ENCODE data around the gene CARM1. TPM values are rescaled to one million over a fixed set of nuclear protein-coding genes. Genes with fewer than 3 reads are reported as not detected.
A peak's percentile ranks its signal among the peaks of the same experiment; 100 is the strongest.

The CARM1 gene
- total RNA-seq, 2 donors from 2014 or later: 53.3 to 75.9 TPM

GRCh38 chr19:10964903-10965302 lies 93.5 kb downstream of the CARM1 start:
- H3K27ac ChIP-seq: no peak overlapping the region
- H3K4me1 ChIP-seq: peaks cover 9% of the 10 kb centered on the region
- no peaks in the 10 kb centered on the region for H3K27me3 ChIP-seq
- H3K36me3 ChIP-seq: no peaks in the 10 kb centered on the region
- H3K4me3 ChIP-seq: no peak overlapping the region
- intact Hi-C loops (cut with DNase I): no loop called here
- no peak for DNase-seq
- H3K9ac ChIP-seq (ENCODE audit: low read depth in 2 of 2, low read length in 2 of 2): no peak overlapping the region
- no peak for TF ChIP-seq CTCF (IDR thresholded peaks at IDR 0.05)
- H3K9me3 ChIP-seq: no peaks in the 10 kb centered on the region

DNA sequence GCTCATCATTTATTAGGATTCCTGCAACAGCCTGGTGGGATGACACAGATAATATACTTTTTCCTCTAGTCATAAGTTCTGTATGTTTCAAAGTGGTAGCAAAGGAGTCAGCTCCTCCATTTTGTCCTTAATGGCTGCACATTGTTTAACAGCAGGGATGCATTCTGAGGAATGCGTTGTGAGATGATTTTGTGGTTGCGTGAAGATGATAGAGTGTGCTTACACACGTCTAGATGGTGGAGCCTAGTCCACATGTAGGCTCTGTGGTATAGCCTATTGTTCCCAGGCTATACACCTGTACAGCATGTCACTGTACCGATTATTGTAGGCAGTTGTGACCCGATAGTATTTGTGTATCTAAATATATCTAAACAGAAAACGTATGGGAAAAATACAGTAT lies 94.0 kb downstream of the CARM1 start:
- Histone ChIP-seq H3K27ac (no peak overlapping the region), H3K4me3 (no peak overlapping the region), H3K9me3 (no peaks in the 10 kb centered on the region), H3K4me1 (peaks cover 9% of the 10 kb centered on the region), H3K9ac (ENCODE audit: low read depth in 2 of 2, low read length in 2 of 2) (no peak overlapping the region), H3K36me3 (no peaks in the 10 kb centered on the region), H3K27me3 (no peaks in the 10 kb centered on the region)
- no peak for DNase-seq
- intact Hi-C loops (cut with DNase I): no loop called here
- TF ChIP-seq CTCF (IDR thresholded peaks at IDR 0.05): no peak

DNA sequence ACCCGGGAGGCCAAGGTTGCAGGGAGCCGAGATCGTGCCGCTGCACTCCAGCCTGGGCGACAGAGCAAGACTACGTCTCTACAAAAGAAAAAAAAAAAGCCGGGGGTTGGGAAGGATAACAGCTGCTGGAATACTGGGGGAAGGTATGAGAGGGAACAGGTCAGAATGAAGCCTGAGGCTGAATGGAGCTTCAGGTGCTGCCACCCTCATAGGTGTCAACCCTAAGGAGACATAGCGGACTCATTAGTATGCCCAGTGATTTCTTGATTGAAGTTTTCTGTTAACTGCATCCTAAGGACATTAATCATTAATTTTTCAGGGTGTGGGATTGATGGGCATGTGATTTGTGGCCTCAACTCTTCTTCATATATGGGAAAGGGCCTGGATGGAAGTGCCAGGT lies 95.5 kb downstream of the CARM1 start:
- H3K4me1 ChIP-seq: peaks cover 9% of the 10 kb centered on the region
- no peak for DNase-seq

GRCh38 chr19:10968527-10969135 lies 97.3 kb downstream of the CARM1 start:
- Histone ChIP-seq H3K4me1 (peaks cover 9% of the 10 kb centered on the region), H3K9me3 (no peaks in the 10 kb centered on the region), H3K9ac (ENCODE audit: low read depth in 2 of 2, low read length in 2 of 2) (peak overlapping the region in 1 of 2 donors; percentile 58), H3K27ac (peak overlapping the region; percentile 4), H3K4me3 (no peak overlapping the region), H3K36me3 (no peaks in the 10 kb centered on the region), H3K27me3 (no peaks in the 10 kb centered on the region)
- TF ChIP-seq CTCF (IDR thresholded peaks at IDR 0.05): no peak
- intact Hi-C loops (cut with DNase I): no loop called here
- peak; percentile 56 for DNase-seq

More for the DNA sequence above, 95.5 kb downstream of the CARM1 start:
- H3K36me3 ChIP-seq: no peaks in the 10 kb centered on the region
- H3K4me3 ChIP-seq: no peak overlapping the region
- H3K9ac ChIP-seq (ENCODE audit: low read depth in 2 of 2, low read length in 2 of 2): no peak overlapping the region
- intact Hi-C loops (cut with DNase I): no loop called here
- no peak overlapping the region for H3K27ac ChIP-seq
- H3K9me3 ChIP-seq: no peaks in the 10 kb centered on the region
- no peaks in the 10 kb centered on the region for H3K27me3 ChIP-seq
- no peak for TF ChIP-seq CTCF (IDR thresholded peaks at IDR 0.05)

- no peaks in the 10 kb centered on the region for H3K36me3 ChIP-seq
- TF ChIP-seq CTCF (IDR thresholded peaks at IDR 0.05): no peak
- no peak for DNase-seq
- no peak overlapping the region for H3K9ac ChIP-seq (ENCODE audit: low read depth in 2 of 2, low read length in 2 of 2)
- intact Hi-C loops (cut with DNase I): no loop called here
- H3K4me3 ChIP-seq: no peak overlapping the region
- no peak overlapping the region for H3K27ac ChIP-seq
- no peaks in the 10 kb centered on the region for H3K9me3 ChIP-seq
- H3K27me3 ChIP-seq: no peaks in the 10 kb centered on the region
- H3K4me1 ChIP-seq: peaks cover 21% of the 10 kb centered on the region
Observed at GRCh38 chr19:10971107-10971726, 99.9 kb downstream of the CARM1 start.

Small RNA genes within 50 kb of the gene (microRNA-seq; reads per million reads assigned to microRNA genes)
- 2.8 reads per million for gene MIR6793

Other genes with a start within 250 kb of the CARM1 start
- gene SLC44A2, start 246.0 kb upstream of the CARM1 start, total RNA-seq: 100 to 1,000 TPM in 1 of 2 donors, 10 to 100 TPM in 1; 87.1 to 137 TPM
- gene ILF3, start 217.2 kb upstream of the CARM1 start, total RNA-seq: 100 to 1,000 TPM; 143 to 271 TPM
- 10 to 100 TPM; 74.9 to 94.1 TPM for gene QTRT1, start 170.1 kb upstream of the CARM1 start, total RNA-seq
- gene DNM2, start 153.5 kb upstream of the CARM1 start, total RNA-seq: 100 to 1,000 TPM; 450 to 461 TPM
- gene TMED1, start 35.3 kb upstream of the CARM1 start, total RNA-seq: 10 to 100 TPM; 21.2 to 22.5 TPM
- 1 to 10 TPM in 1 of 2 donors, under 1 TPM in 1; 0.77 to 1.5 TPM for gene C19orf38, start 23.1 kb upstream of the CARM1 start, total RNA-seq
- 10 to 100 TPM; 64.4 to 71.3 TPM for gene YIPF2, start 57.1 kb downstream of the CARM1 start, total RNA-seq
- gene TIMM29, start 57.3 kb downstream of the CARM1 start, total RNA-seq: 10 to 100 TPM; 25.5 to 31.5 TPM
- gene SMARCA4, start 89.5 kb downstream of the CARM1 start, total RNA-seq: 100 to 1,000 TPM in 1 of 2 donors, 10 to 100 TPM in 1; 73.8 to 141 TPM
- 100 to 1,000 TPM in 1 of 2 donors, 10 to 100 TPM in 1; 65.0 to 190 TPM for gene LDLR, start 217.9 kb downstream of the CARM1 start, total RNA-seq